Metanephros (tissue), 1 donor: ENCODE measurements around the gene COCH. TPM values are rescaled to one million over a fixed set of nuclear protein-coding genes. Genes with fewer than 3 reads are reported as not detected.

Source experiments
- total RNA-seq: library from RNA; depleted of rRNA; stranded (reverse); fragments of >200 nt; gene quantifications from one replicate; pipeline ENCODE4 v1.2.3, GENCODE V29; 2014

COCH gene
- total RNA-seq: 2.3 TPM

DNA sequence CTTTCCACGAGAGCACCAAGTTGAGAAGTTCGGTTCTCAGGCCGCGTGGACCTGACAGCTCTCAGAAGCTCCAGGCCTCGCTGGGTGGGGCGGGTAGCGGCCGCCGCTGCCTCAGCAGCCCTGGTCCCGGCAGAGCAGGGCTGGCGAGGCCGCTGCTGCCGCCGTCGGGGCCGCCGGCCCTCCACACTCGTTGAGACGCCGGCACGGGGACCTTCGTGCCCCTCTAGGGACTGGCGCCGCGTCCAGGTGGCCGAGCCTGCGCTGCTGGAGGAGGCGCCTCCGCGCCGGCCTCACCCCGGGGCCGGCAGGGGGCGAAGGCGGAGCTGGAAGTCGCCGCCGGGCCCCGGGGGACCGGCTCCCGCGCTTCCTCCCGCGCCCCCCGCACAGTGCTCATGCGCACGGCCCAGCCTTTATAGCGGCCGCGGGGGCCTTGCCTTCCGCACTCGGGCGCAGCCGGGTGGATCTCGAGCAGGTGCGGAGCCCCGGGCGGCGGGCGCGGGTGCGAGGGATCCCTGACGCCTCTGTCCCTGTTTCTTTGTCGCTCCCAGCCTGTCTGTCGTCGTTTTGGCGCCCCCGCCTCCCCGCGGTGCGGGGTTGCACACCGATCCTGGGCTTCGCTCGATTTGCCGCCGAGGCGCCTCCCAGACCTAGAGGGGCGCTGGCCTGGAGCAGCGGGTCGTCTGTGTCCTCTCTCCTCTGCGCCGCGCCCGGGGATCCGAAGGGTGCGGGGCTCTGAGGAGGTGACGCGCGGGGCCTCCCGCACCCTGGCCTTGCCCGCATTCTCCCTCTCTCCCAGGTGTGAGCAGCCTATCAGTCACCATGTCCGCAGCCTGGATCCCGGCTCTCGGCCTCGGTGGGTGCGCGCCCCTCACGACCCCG is at the start of gene COCH:
Gene COCH, plus strand, starts transcription at position 440 of the 879 bp plus-strand sequence. Its CDS starts 380 bp downstream, at position 820.

Other genes with a start within 250 kb of the COCH start
- gene AP4S1, start 151.1 kb downstream of the COCH start, total RNA-seq: 14.2 TPM
- 63.0 TPM for gene STRN3, start 151.8 kb downstream of the COCH start, total RNA-seq